SK-N-SH (cell line): Measurements from ENCODE around the gene LPXN.

Experiments
- FOXM1 ChIP-seq: IDR thresholded peaks from 2 replicates; pipeline ENCODE4 v1.4.0; 2012; ENCODE audit warnings: low read depth, mild to moderate bottlenecking
- JUND ChIP-seq: IDR thresholded peaks from 2 replicates; pipeline ENCODE4 v1.4.0; 2012
- TAF1 ChIP-seq: IDR thresholded peaks from 2 replicates; pipeline ENCODE4 v1.6.1; 2012; ENCODE audit warnings: low read depth, mild to moderate bottlenecking, low read length, moderate library complexity, borderline replicate concordance
- YY1 ChIP-seq: IDR thresholded peaks from 2 replicates; pipeline ENCODE4 v1.4.0; 2012; ENCODE audit warnings: low read depth, mild to moderate bottlenecking
- TF ChIP-seq, protein P1 (sequence below): fragments of 200-600 bp; sonication (generic); IDR thresholded peaks from 2 replicates; pipeline ENCODE4 v1.6.1; 2017; ENCODE audit warnings: antibody characterized with exemption, mild to moderate bottlenecking, moderate library complexity
- TF ChIP-seq, protein P2 (sequence below): IDR thresholded peaks from 2 replicates; pipeline ENCODE4 v1.4.0; 2012; ENCODE audit warnings: low read depth, borderline replicate concordance

DNA sequence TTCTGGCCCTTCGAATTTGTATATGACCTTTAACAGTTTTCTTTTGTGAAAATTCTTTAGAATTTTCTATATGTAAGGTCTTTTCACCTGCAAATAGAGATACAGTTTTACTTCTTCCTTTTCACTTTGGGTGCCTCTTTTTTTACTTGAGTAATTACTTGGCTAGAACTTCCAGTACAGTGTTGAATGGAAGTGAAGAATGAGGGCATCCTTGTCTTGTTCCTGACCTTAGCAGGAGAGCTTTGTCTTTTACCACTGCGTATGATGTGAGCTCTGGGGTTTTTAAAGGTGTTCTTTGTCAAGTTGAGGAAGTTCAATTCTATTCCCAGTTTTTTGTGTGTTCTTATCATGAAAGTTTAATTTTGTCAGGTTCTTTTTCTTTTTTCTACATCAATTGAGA is 24.9 kb upstream of the LPXN start:
- TF ChIP-seq FOXM1 = no peak
- TF ChIP-seq JUND = no peak
- TF ChIP-seq YY1 = no peak
- TF ChIP-seq TAF1 = no peak
- TF ChIP-seq, protein P1, sequence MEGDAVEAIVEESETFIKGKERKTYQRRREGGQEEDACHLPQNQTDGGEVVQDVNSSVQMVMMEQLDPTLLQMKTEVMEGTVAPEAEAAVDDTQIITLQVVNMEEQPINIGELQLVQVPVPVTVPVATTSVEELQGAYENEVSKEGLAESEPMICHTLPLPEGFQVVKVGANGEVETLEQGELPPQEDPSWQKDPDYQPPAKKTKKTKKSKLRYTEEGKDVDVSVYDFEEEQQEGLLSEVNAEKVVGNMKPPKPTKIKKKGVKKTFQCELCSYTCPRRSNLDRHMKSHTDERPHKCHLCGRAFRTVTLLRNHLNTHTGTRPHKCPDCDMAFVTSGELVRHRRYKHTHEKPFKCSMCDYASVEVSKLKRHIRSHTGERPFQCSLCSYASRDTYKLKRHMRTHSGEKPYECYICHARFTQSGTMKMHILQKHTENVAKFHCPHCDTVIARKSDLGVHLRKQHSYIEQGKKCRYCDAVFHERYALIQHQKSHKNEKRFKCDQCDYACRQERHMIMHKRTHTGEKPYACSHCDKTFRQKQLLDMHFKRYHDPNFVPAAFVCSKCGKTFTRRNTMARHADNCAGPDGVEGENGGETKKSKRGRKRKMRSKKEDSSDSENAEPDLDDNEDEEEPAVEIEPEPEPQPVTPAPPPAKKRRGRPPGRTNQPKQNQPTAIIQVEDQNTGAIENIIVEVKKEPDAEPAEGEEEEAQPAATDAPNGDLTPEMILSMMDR = no peak
- TF ChIP-seq, protein P2, sequence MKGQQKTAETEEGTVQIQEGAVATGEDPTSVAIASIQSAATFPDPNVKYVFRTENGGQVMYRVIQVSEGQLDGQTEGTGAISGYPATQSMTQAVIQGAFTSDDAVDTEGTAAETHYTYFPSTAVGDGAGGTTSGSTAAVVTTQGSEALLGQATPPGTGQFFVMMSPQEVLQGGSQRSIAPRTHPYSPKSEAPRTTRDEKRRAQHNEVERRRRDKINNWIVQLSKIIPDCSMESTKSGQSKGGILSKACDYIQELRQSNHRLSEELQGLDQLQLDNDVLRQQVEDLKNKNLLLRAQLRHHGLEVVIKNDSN = no peak
